ENCODE measurements around the gene C1QTNF9B.
"Not testable (repeated sequence)": the region's sequence is repeated elsewhere in the genome, so short reads cannot be mapped to it uniquely, and the experiment has no call there.

Gene C1QTNF9B

GRCh38 chr13:23901365-23901764, 4.1 kb upstream of the C1QTNF9B start:
- in situ Hi-C loops (cut with HindIII; ENCODE audit: low pct_ligation_motif_present, low pct_unique_long_range_greater_than_20kb, low sequenced_read_pairs), result no loop called here
- no peak for DNase-seq

GRCh38 chr13:23899555-23899954, 2.3 kb upstream of the C1QTNF9B start:
- peak; percentile 38 for DNase-seq
- in situ Hi-C loops (cut with HindIII; ENCODE audit: low pct_ligation_motif_present, low pct_unique_long_range_greater_than_20kb, low sequenced_read_pairs), result no loop called here

- DNase-seq, result no peak
- in situ Hi-C loops (cut with HindIII; ENCODE audit: low pct_ligation_motif_present, low pct_unique_long_range_greater_than_20kb, low sequenced_read_pairs), result no loop called here
Measured at GRCh38 chr13:23898101-23898500, 799 bp upstream of the C1QTNF9B start.

- in situ Hi-C loops (cut with HindIII; ENCODE audit: low pct_ligation_motif_present, low pct_unique_long_range_greater_than_20kb, low sequenced_read_pairs); DNase-seq: not testable (repeated sequence)
Measured at GRCh38 chr13:23894746-23895145, 2.6 kb downstream of the C1QTNF9B start.

GRCh38 chr13:23893791-23894190, 3.5 kb downstream of the C1QTNF9B start:
- in situ Hi-C loops (cut with HindIII; ENCODE audit: low pct_ligation_motif_present, low pct_unique_long_range_greater_than_20kb, low sequenced_read_pairs); DNase-seq: not testable (repeated sequence)

GRCh38 chr13:23889615-23890607, 7.4 kb downstream of the C1QTNF9B start:
- peak; percentile 48 for DNase-seq
- in situ Hi-C loops (cut with HindIII; ENCODE audit: low pct_ligation_motif_present, low pct_unique_long_range_greater_than_20kb, low sequenced_read_pairs), result no loop called here

GRCh38 chr13:23888658-23889614, 8.4 kb downstream of the C1QTNF9B start, which contains the start of gene MIPEP:
Gene MIPEP, minus strand, starts transcription at chr13:23889400. Its CDS starts 80 bp downstream, at chr13:23889320.
- in situ Hi-C loops (cut with HindIII; ENCODE audit: low pct_ligation_motif_present, low pct_unique_long_range_greater_than_20kb, low sequenced_read_pairs), result no loop called here

GRCh38 chr13:23884361-23884760, 12.9 kb downstream of the C1QTNF9B start:
- in situ Hi-C loops (cut with HindIII; ENCODE audit: low pct_ligation_motif_present, low pct_unique_long_range_greater_than_20kb, low sequenced_read_pairs); DNase-seq: not testable (repeated sequence)

More at GRCh38 chr13:23888658-23889614, 8.4 kb downstream of the C1QTNF9B start, which contains the start of gene MIPEP:
- DNase-seq, result peak; percentile 93

- in situ Hi-C loops (cut with HindIII; ENCODE audit: low pct_ligation_motif_present, low pct_unique_long_range_greater_than_20kb, low sequenced_read_pairs), result no loop called here
- DNase-seq, result no peak
Measured at GRCh38 chr13:23883255-23883654, 14.0 kb downstream of the C1QTNF9B start.

GRCh38 chr13:23881402-23881800, 15.9 kb downstream of the C1QTNF9B start:
- DNase-seq; in situ Hi-C loops (cut with HindIII; ENCODE audit: low pct_ligation_motif_present, low pct_unique_long_range_greater_than_20kb, low sequenced_read_pairs): not testable (repeated sequence)

- DNase-seq; in situ Hi-C loops (cut with HindIII; ENCODE audit: low pct_ligation_motif_present, low pct_unique_long_range_greater_than_20kb, low sequenced_read_pairs): not testable (repeated sequence)
Measured at GRCh38 chr13:23880493-23881401, 16.6 kb downstream of the C1QTNF9B start.

- no peak for DNase-seq
- in situ Hi-C loops (cut with HindIII; ENCODE audit: low pct_ligation_motif_present, low pct_unique_long_range_greater_than_20kb, low sequenced_read_pairs), result no loop called here
Measured at GRCh38 chr13:23877286-23877685, 20.0 kb downstream of the C1QTNF9B start.

- peak; percentile 22 for DNase-seq
- in situ Hi-C loops (cut with HindIII; ENCODE audit: low pct_ligation_motif_present, low pct_unique_long_range_greater_than_20kb, low sequenced_read_pairs), result no loop called here
Measured at GRCh38 chr13:23876265-23876664, 21.0 kb downstream of the C1QTNF9B start.

- peak; percentile 43 for DNase-seq
- in situ Hi-C loops (cut with HindIII; ENCODE audit: low pct_ligation_motif_present, low pct_unique_long_range_greater_than_20kb, low sequenced_read_pairs), result no loop called here
Measured at GRCh38 chr13:23871616-23872220, 25.6 kb downstream of the C1QTNF9B start.

GRCh38 chr13:23870356-23871140, 26.8 kb downstream of the C1QTNF9B start:
- in situ Hi-C loops (cut with HindIII; ENCODE audit: low pct_ligation_motif_present, low pct_unique_long_range_greater_than_20kb, low sequenced_read_pairs), result no loop called here
- DNase-seq, result no peak

- DNase-seq, result no peak
- in situ Hi-C loops (cut with HindIII; ENCODE audit: low pct_ligation_motif_present, low pct_unique_long_range_greater_than_20kb, low sequenced_read_pairs), result no loop called here
Measured at GRCh38 chr13:23868521-23868920, 28.8 kb downstream of the C1QTNF9B start.

GRCh38 chr13:23867027-23867491, 30.2 kb downstream of the C1QTNF9B start:
- in situ Hi-C loops (cut with HindIII; ENCODE audit: low pct_ligation_motif_present, low pct_unique_long_range_greater_than_20kb, low sequenced_read_pairs), result no loop called here
- DNase-seq, result no peak
